HepG2 (cell line): Measurements from ENCODE around the gene HLCS. TPM values are rescaled to one million over a fixed set of nuclear protein-coding genes. Genes with fewer than 3 reads are reported as not detected.

Experiments
- ADNP ChIP-seq: sonication (generic); formaldehyde crosslinking; IDR thresholded peaks from 2 replicates; pipeline ENCODE4 v1.4.0; 2020; ENCODE audit warnings: missing genetic modification reagents
- BATF2 ChIP-seq: sonication (generic); formaldehyde crosslinking; IDR thresholded peaks from 2 replicates; pipeline ENCODE4 v1.8.0; 2022; ENCODE audit warnings: mild to moderate bottlenecking, missing genetic modification reagents, moderate library complexity
- FOXJ3 ChIP-seq: sonication (generic); formaldehyde crosslinking; IDR thresholded peaks from 2 replicates; pipeline ENCODE4 v1.4.0; 2020; ENCODE audit warnings: missing genetic modification reagents, mild to moderate bottlenecking, borderline replicate concordance
- KDM6A ChIP-seq: IDR thresholded peaks from 2 replicates; pipeline ENCODE4 v1.6.1; 2016; ENCODE audit warnings: low read depth
- MAZ ChIP-seq, 2 experiments: sonication (generic) in 1 of 2; formaldehyde crosslinking in 1 of 2; IDR thresholded peaks; 2 replicates each; pipeline versions ENCODE4 v1.5.0 to v1.6.1; 2012 to 2020; ENCODE audit warnings: low read depth in 2 of 2, mild to moderate bottlenecking in 2 of 2, borderline replicate concordance in 1 of 2, improper control_type of control experiment in 1 of 2, low read length in 1 of 2, missing genetic modification reagents in 1 of 2, moderate library complexity in 1 of 2
- MTA1 ChIP-seq: sonication (generic); formaldehyde crosslinking; IDR thresholded peaks from 2 replicates; pipeline ENCODE4 v1.4.0; 2020; ENCODE audit warnings: missing genetic modification reagents, mild to moderate bottlenecking, borderline replicate concordance
- NR1H2 ChIP-seq: sonication (generic); formaldehyde crosslinking; IDR thresholded peaks from 2 replicates; pipeline ENCODE4 v1.8.1; 2022; ENCODE audit warnings: low read depth, missing genetic modification reagents, borderline replicate concordance
- PAXIP1 ChIP-seq: sonication (generic); formaldehyde crosslinking; conservative IDR thresholded peaks from 2 replicates; pipeline ENCODE4 v1.4.0; 2020; ENCODE audit warnings: mild to moderate bottlenecking, missing genetic modification reagents, moderate library complexity
- POGZ ChIP-seq: sonication (generic); formaldehyde crosslinking; IDR thresholded peaks from 2 replicates; pipeline ENCODE4 v1.4.0; 2020; ENCODE audit warnings: mild to moderate bottlenecking, missing genetic modification reagents
- SAP130 ChIP-seq: IDR thresholded peaks from 2 replicates; pipeline ENCODE4 v1.6.1; 2016; ENCODE audit warnings: low read depth
- SMARCC2 ChIP-seq: fragments of 450-650 bp; IDR thresholded peaks from 2 replicates; pipeline ENCODE4 v1.6.1; 2017; ENCODE audit warnings: antibody characterized with exemption, mild to moderate bottlenecking
- TBX2 ChIP-seq: sonication (generic); formaldehyde crosslinking; IDR thresholded peaks from 2 replicates; pipeline ENCODE4 v1.5.0; 2020; ENCODE audit warnings: missing genetic modification reagents, mild to moderate bottlenecking, borderline replicate concordance
- TERF1 ChIP-seq: sonication (generic); formaldehyde crosslinking; IDR thresholded peaks from 2 replicates; pipeline ENCODE4 v1.8.0; 2022; ENCODE audit warnings: mild to moderate bottlenecking, missing genetic modification reagents, moderate library complexity
- TFAP4 ChIP-seq: sonication (generic); IDR thresholded peaks from 2 replicates; pipeline ENCODE4 v1.6.1; 2016; ENCODE audit warnings: low read depth, borderline replicate concordance
- TFDP2 ChIP-seq: sonication (generic); formaldehyde crosslinking; IDR thresholded peaks from 2 replicates; pipeline ENCODE4 v1.4.0; 2020; ENCODE audit warnings: missing genetic modification reagents
- THAP8 ChIP-seq: sonication (generic); formaldehyde crosslinking; IDR thresholded peaks from 2 replicates; pipeline ENCODE4 v1.5.1; 2020; ENCODE audit warnings: missing genetic modification reagents, mild to moderate bottlenecking, borderline replicate concordance
- ZNF292 ChIP-seq: sonication (generic); formaldehyde crosslinking; IDR thresholded peaks from 2 replicates; pipeline ENCODE4 v1.8.1; 2022; ENCODE audit warnings: mild to moderate bottlenecking, low read depth, missing genetic modification reagents, borderline replicate concordance
- ZNF672 ChIP-seq: sonication (generic); formaldehyde crosslinking; IDR thresholded peaks from 2 replicates; pipeline ENCODE4 v1.8.1; 2022; ENCODE audit warnings: missing genetic modification reagents
- ZNF816 ChIP-seq: sonication (generic); formaldehyde crosslinking; IDR thresholded peaks from 2 replicates; pipeline ENCODE4 v1.8.0; 2022; ENCODE audit warnings: missing genetic modification reagents, mild to moderate bottlenecking, borderline replicate concordance
- polyA plus RNA-seq, 8 experiments: library from polyadenylated mRNA; depleted of rRNA in 3 of 8; stranded (reverse) in 7 of 8; unstranded in 1 of 8; fragments of >200 nt; fragmentation: Illumina TruSeq in 4 of 8; extraction: Trizol in 4 of 8; gene quantifications; 2 replicates each; pipeline versions ENCODE4 v1.2.1 to v1.2.3, GENCODE V29; 2011 to 2016; ENCODE audit warnings: low read depth in 4 of 8, missing spikeins in 1 of 8, mixed read lengths in 1 of 8; ENCODE audit not compliant: insufficient read depth in 1 of 8
- total RNA-seq, 5 experiments: library from RNA; depleted of rRNA; stranded (reverse); fragments of >200 nt; fragmentation: Illumina TruSeq; extraction: Trizol; gene quantifications; 2 replicates each; pipeline ENCODE4 v1.2.3, GENCODE V29; 2016; ENCODE audit warnings: low read depth in 1 of 5

Gene HLCS
- total and polyA plus RNA-seq, 2 of the 13 experiments (the other 11 are each of a cell fraction or from before 2014, with no cell fraction given) = 7.9 to 12.3 TPM

GRCh38 chr21:37009740-37010341 is 43.4 kb upstream of the HLCS start (continued):
- TF ChIP-seq ZNF292 (CRISPR knock-in tag) (peak; percentile 77), POGZ (CRISPR knock-in tag) (peak; percentile 76; the same call in 1 of the 2 replicates), TBX2 (CRISPR knock-in tag) (no peak; the same call in 1 of the 2 replicates), KDM6A (CRISPR knock-in tag) (no peak), MAZ (IDR thresholded peaks at IDR 0.05; ENCODE audit: borderline replicate concordance, low read depth, low read length) (0 out of 2 replicates have a peak, but pooled peaks have one; percentile 51), MAZ (CRISPR knock-in tag; IDR thresholded peaks at IDR 0.05; ENCODE audit: low read depth) (no peak), TFAP4 (peak; percentile 83; the same call in 1 of the 2 replicates), BATF2 (CRISPR knock-in tag) (no peak), THAP8 (CRISPR knock-in tag) (no peak), ZNF816 (CRISPR knock-in tag) (peak; percentile 39; the same call in 1 of the 2 replicates), SAP130 (CRISPR knock-in tag) (peak; percentile 72), MTA1 (CRISPR knock-in tag) (peak; percentile 72; the same call in 1 of the 2 replicates), TERF1 (CRISPR knock-in tag) (no peak), ADNP (CRISPR knock-in tag) (no peak), SMARCC2 (no peak), ZNF672 (CRISPR knock-in tag) (no peak), NR1H2 (CRISPR knock-in tag) (no peak), PAXIP1 (CRISPR knock-in tag) (peak; percentile 31; the same call in 1 of the 2 replicates), TFDP2 (CRISPR knock-in tag) (0 out of 2 replicates have a peak, but pooled peaks have one; percentile 59), FOXJ3 (CRISPR knock-in tag) (no peak)
